ENCODE data around the gene RNF220. TPM values are rescaled to one million over a fixed set of nuclear protein-coding genes. Genes with fewer than 3 reads are reported as not detected.

The RNF220 gene
- total and polyA plus RNA-seq, 7 experiments from 2014 or later = 83.1 to 127 (median 95.9) TPM

GRCh38 chr1:44631647-44632539 lies 226.8 kb downstream of the RNF220 start:
- ATAC-seq (peak; percentile 87), DNase-seq (peak; percentile 80 to 92 (median 87))
- peaks cover 26 to 50% (median 39%) of the 10 kb centered on the region in 7 donors for H3K4me1 Mint-ChIP-seq
- peaks cover 0 to 9% (median 0%) of the 10 kb centered on the region in 11 donors for H3K9me3 Mint-ChIP-seq
- intact Hi-C loops (cut with micrococcal nuclease) = loop anchor here (1.0 to 10.0 kb wide), 11 partner anchors 20 to 1057 kb away; partner anchors contain the start of genes ARMH1 (in 2 of the 2), CCDC163 (in 2 of the 2), ERI3 (in 2 of the 2) and MMACHC (in 2 of the 2)
- Histone ChIP-seq H3K27me3 (ENCODE audit: control insufficient read depth in 2 of 2, insufficient read depth in 2 of 2, low read length in 2 of 2) (no peaks in the 10 kb centered on the region), H3K9me3 (ENCODE audit: control insufficient read depth in 2 of 3, low read length in 3 of 3) (no peaks in the 10 kb centered on the region), H3K27ac (ENCODE audit: low read depth, low read length) (peak overlapping the region; percentile 85), H3K4me1 (ENCODE audit: control insufficient read depth in 2 of 2, insufficient read depth in 2 of 2, low read length in 2 of 2) (peaks cover 8 to 13% of the 10 kb centered on the region in 2 donors), H3K4me3 (ENCODE audit: low read length) (peak overlapping the region; percentile 70), H3K36me3 (ENCODE audit: control insufficient read depth in 2 of 3, insufficient read depth in 3 of 3, low read length in 3 of 3) (peaks cover 0 to 46% (median 6%) of the 10 kb centered on the region in 3 experiments)
- H3K36me3 Mint-ChIP-seq = peaks cover 0 to 14% (median 7%) of the 10 kb centered on the region in 5 donors
- peak overlapping the region; percentile 46 to 99 (median 97) for H3K27ac Mint-ChIP-seq
- no peaks in the 10 kb centered on the region for H3K27me3 Mint-ChIP-seq
- H3K4me3 Mint-ChIP-seq = peak overlapping the region; percentile 69 to 95 (median 90)
- POLR2A ChIA-PET = interaction anchor here (0.6 to 3.7 kb wide), 25 partner anchors 8 to 1055 kb away, joined by 3 to 24 read pairs (median 5); partner anchors contain the start of genes ARMH1, BTBD19, DMAP1 and GPBP1L1
- CTCF ChIA-PET = interaction anchor here (1.3 to 2.3 kb wide), 2 partner anchors 21 to 418 kb away, joined by 3 to 19 read pairs; no protein-coding TSS in a partner anchor

- Mint-ChIP-seq H3K4me3 (peak overlapping the region; percentile 69 to 95 (median 88)), H3K27ac (peak overlapping the region; percentile 46 to 97 (median 95)), H3K27me3 (no peaks in the 10 kb centered on the region), H3K9me3 (peaks cover 0 to 9% (median 0%) of the 10 kb centered on the region in 11 donors), H3K36me3 (peaks cover 0 to 14% (median 9%) of the 10 kb centered on the region in 5 donors), H3K4me1 (peaks cover 29 to 50% (median 39%) of the 10 kb centered on the region in 7 donors)
- DNase-seq (no peak), ATAC-seq (no peak)
- intact Hi-C loops (cut with micrococcal nuclease) = loop anchor here (1.0 to 10.0 kb wide), 10 partner anchors 20 to 1056 kb away; partner anchors contain the start of genes CCDC163 (in 2 of the 2), MMACHC (in 2 of the 2), ARMH1 (in 1 of the 2) and DMAP1 (in 1 of the 2)
- H3K27ac ChIP-seq (ENCODE audit: low read depth, low read length) = peak overlapping the region; percentile 85
- peaks cover 0 to 53% (median 11%) of the 10 kb centered on the region in 3 experiments for H3K36me3 ChIP-seq (ENCODE audit: control insufficient read depth in 2 of 3, insufficient read depth in 3 of 3, low read length in 3 of 3)
- no peaks in the 10 kb centered on the region for H3K9me3 ChIP-seq (ENCODE audit: control insufficient read depth in 2 of 3, low read length in 3 of 3)
- POLR2A ChIA-PET = interaction anchor here (0.7 to 3.7 kb wide), 16 partner anchors 8 to 1054 kb away, joined by 3 to 24 read pairs (median 7); partner anchors contain the start of genes ARMH1, GPBP1L1, HECTD3 and KDM4A
- peak overlapping the region; percentile 53 for H3K4me3 ChIP-seq (ENCODE audit: low read length)
- no peaks in the 10 kb centered on the region for H3K27me3 ChIP-seq (ENCODE audit: control insufficient read depth in 2 of 2, insufficient read depth in 2 of 2, low read length in 2 of 2)
- H3K4me1 ChIP-seq (ENCODE audit: control insufficient read depth in 2 of 2, insufficient read depth in 2 of 2, low read length in 2 of 2) = peaks cover 8 to 13% of the 10 kb centered on the region in 2 donors
- CTCF ChIA-PET = interaction anchor here (2.3 kb wide), 1 partner anchor 20 kb away, joined by 19 read pairs; no protein-coding TSS in a partner anchor
Observed at GRCh38 chr1:44632598-44632997, 227.5 kb downstream of the RNF220 start.

GRCh38 chr1:44634606-44635189 lies 229.6 kb downstream of the RNF220 start:
- ATAC-seq (no peak), DNase-seq (no peak)
- H3K27ac ChIP-seq (ENCODE audit: low read depth, low read length) = no peak overlapping the region
- Mint-ChIP-seq H3K9me3 (peaks cover 0 to 9% (median 0%) of the 10 kb centered on the region in 11 donors), H3K36me3 (peaks cover 6 to 25% (median 15%) of the 10 kb centered on the region in 5 donors), H3K4me1 (peaks cover 31 to 60% (median 44%) of the 10 kb centered on the region in 7 donors), H3K4me3 (peak overlapping the region in 6 of 10 donors; percentile 2 to 87 (median 63)), H3K27me3 (no peaks in the 10 kb centered on the region), H3K27ac (peak overlapping the region in 7 of 9 donors; percentile 9 to 95 (median 73))
- no peaks in the 10 kb centered on the region for H3K9me3 ChIP-seq (ENCODE audit: control insufficient read depth in 2 of 3, low read length in 3 of 3)
- H3K27me3 ChIP-seq (ENCODE audit: control insufficient read depth in 2 of 2, insufficient read depth in 2 of 2, low read length in 2 of 2) = no peaks in the 10 kb centered on the region
- peaks cover 8 to 13% of the 10 kb centered on the region in 2 donors for H3K4me1 ChIP-seq (ENCODE audit: control insufficient read depth in 2 of 2, insufficient read depth in 2 of 2, low read length in 2 of 2)
- POLR2A ChIA-PET = interaction anchor here (1.1 to 1.2 kb wide), 2 partner anchors 17 to 18 kb away, joined by 3 to 5 read pairs; no protein-coding TSS in a partner anchor
- intact Hi-C loops (cut with micrococcal nuclease) = loop anchor here (5.0 to 10.0 kb wide), 4 partner anchors 420 to 948 kb away; partner anchors contain the start of genes CCDC163 (in 1 of the 2), DMAP1 (in 1 of the 2), IPO13 (in 1 of the 2) and MMACHC (in 1 of the 2)
- H3K4me3 ChIP-seq (ENCODE audit: low read length) = no peak overlapping the region
- peaks cover 8 to 72% (median 19%) of the 10 kb centered on the region in 3 experiments for H3K36me3 ChIP-seq (ENCODE audit: control insufficient read depth in 2 of 3, insufficient read depth in 3 of 3, low read length in 3 of 3)
- CTCF ChIA-PET = interaction anchor here (2.3 kb wide), 1 partner anchor 18 kb away, joined by 19 read pairs; no protein-coding TSS in a partner anchor

- CTCF ChIA-PET = interaction anchor here (4.3 kb wide), 1 partner anchor 17 kb away, joined by 18 read pairs; no protein-coding TSS in a partner anchor
- Mint-ChIP-seq H3K4me1 (peaks cover 29 to 57% (median 42%) of the 10 kb centered on the region in 7 donors), H3K4me3 (peak overlapping the region in 2 of 10 donors; percentile 11 to 56), H3K36me3 (peaks cover 6 to 25% (median 15%) of the 10 kb centered on the region in 5 donors), H3K27me3 (no peaks in the 10 kb centered on the region), H3K9me3 (peaks cover 0 to 7% (median 0%) of the 10 kb centered on the region in 11 donors), H3K27ac (peak overlapping the region in 3 of 9 donors; percentile 8 to 89 (median 43))
- DNase-seq (no peak), ATAC-seq (no peak)
- peaks cover 8 to 78% (median 23%) of the 10 kb centered on the region in 3 experiments for H3K36me3 ChIP-seq (ENCODE audit: control insufficient read depth in 2 of 3, insufficient read depth in 3 of 3, low read length in 3 of 3)
- POLR2A ChIA-PET = interaction anchor here (0.6 to 1.1 kb wide), 2 partner anchors 17 to 1277 kb away, joined by 3 read pairs; partner anchors contain the start of gene CDC20
- peaks cover 8 to 13% of the 10 kb centered on the region in 2 donors for H3K4me1 ChIP-seq (ENCODE audit: control insufficient read depth in 2 of 2, insufficient read depth in 2 of 2, low read length in 2 of 2)
- intact Hi-C loops (cut with micrococcal nuclease) = loop anchor here (10.0 kb wide), 2 partner anchors 421 to 691 kb away; partner anchors contain the start of genes DMAP1 (in 1 of the 2) and IPO13 (in 1 of the 2)
- H3K27me3 ChIP-seq (ENCODE audit: control insufficient read depth in 2 of 2, insufficient read depth in 2 of 2, low read length in 2 of 2) = no peaks in the 10 kb centered on the region
- H3K9me3 ChIP-seq (ENCODE audit: control insufficient read depth in 2 of 3, low read length in 3 of 3) = no peaks in the 10 kb centered on the region
- H3K4me3 ChIP-seq (ENCODE audit: low read length) = no peak overlapping the region
- no peak overlapping the region for H3K27ac ChIP-seq (ENCODE audit: low read depth, low read length)
Observed at GRCh38 chr1:44635439-44635838, 230.4 kb downstream of the RNF220 start.

- POLR2A ChIA-PET = interaction anchor here (0.6 kb wide), 2 partner anchors 321 to 1278 kb away, joined by 3 read pairs; partner anchors contain the start of gene CDC20
- Histone ChIP-seq H3K4me1 (ENCODE audit: control insufficient read depth in 2 of 2, insufficient read depth in 2 of 2, low read length in 2 of 2) (peaks cover 8 to 11% of the 10 kb centered on the region in 2 donors), H3K27ac (ENCODE audit: low read depth, low read length) (no peak overlapping the region), H3K4me3 (ENCODE audit: low read length) (no peak overlapping the region), H3K27me3 (ENCODE audit: control insufficient read depth in 2 of 2, insufficient read depth in 2 of 2, low read length in 2 of 2) (no peaks in the 10 kb centered on the region), H3K36me3 (ENCODE audit: control insufficient read depth in 2 of 3, insufficient read depth in 3 of 3, low read length in 3 of 3) (peaks cover 8 to 85% (median 27%) of the 10 kb centered on the region in 3 experiments), H3K9me3 (ENCODE audit: control insufficient read depth in 2 of 3, low read length in 3 of 3) (no peaks in the 10 kb centered on the region)
- H3K4me1 Mint-ChIP-seq = peaks cover 22 to 50% (median 36%) of the 10 kb centered on the region in 7 donors
- CTCF ChIA-PET = interaction anchor here (4.3 kb wide), 1 partner anchor 16 kb away, joined by 18 read pairs; no protein-coding TSS in a partner anchor
- peaks cover 0 to 2% (median 0%) of the 10 kb centered on the region in 11 donors for H3K9me3 Mint-ChIP-seq
- H3K27me3 Mint-ChIP-seq = no peaks in the 10 kb centered on the region
- no peak overlapping the region for H3K27ac Mint-ChIP-seq
- ATAC-seq (no peak), DNase-seq (no peak)
- no peak overlapping the region for H3K4me3 Mint-ChIP-seq
- H3K36me3 Mint-ChIP-seq = peaks cover 6 to 27% (median 12%) of the 10 kb centered on the region in 5 donors
- intact Hi-C loops (cut with micrococcal nuclease) = loop anchor here (10.0 kb wide), 2 partner anchors 421 to 691 kb away; partner anchors contain the start of genes DMAP1 (in 1 of the 2) and IPO13 (in 1 of the 2)
Observed at GRCh38 chr1:44636083-44636687, 231.1 kb downstream of the RNF220 start.

Measured in naive thymus-derived CD4-positive, alpha-beta T cell (primary cell).